NK-92 (cell line): ENCODE results near the gene CCDC197.

Experiments used
- DNase-seq: peaks from one replicate; lab custom pipeline; 2025; ENCODE audit not compliant: unreplicated experiment; lab: John Stamatoyannopoulos, UW

The CCDC197 gene

GRCh38 chr14:94022532-94023411 lies 25.7 kb downstream of the CCDC197 start:
- DNase-seq: no peak

GRCh38 chr14:94024549-94024948 lies 27.4 kb downstream of the CCDC197 start:
- no peak for DNase-seq

GRCh38 chr14:94025720-94026119 lies 28.6 kb downstream of the CCDC197 start:
- no peak for DNase-seq

DNA sequence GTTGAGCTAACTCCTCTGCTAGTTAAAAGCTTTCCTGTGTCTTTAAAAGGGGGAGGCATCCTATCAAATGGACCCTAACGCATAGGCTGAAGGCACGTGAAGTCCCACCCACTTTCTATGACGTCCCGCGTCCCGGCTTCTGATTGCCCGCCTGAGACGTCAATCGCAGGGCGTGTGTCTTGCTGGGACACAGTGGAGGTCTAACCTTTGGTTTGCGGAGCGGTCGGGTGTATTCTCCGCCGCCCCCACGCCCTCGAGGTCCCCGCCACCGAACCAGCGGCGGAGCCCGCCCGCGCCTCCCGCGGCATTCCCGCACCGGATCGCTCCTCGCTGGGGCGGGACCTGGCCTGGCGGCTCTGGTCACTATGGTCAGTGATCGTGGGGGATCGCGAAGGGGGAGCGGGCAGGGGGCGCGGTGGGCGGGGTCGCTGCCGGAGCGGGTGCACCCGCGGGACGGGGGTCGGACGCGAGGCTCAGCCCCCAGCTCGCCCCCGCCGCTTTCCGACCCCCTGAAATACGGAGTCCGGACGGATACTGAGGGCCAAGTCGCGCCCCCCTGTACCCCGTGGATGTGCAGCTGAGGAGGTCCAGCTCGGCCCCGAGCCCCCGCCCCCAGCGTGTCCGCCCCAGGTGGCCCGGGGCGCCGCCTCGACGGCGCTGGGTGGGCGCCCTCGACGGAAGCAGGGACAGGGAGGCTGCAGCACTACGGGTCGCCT lies 29.2 kb downstream of the CCDC197 start, which contains the start of gene OTUB2:
Gene OTUB2, plus strand, starts transcription at position 168 of the 716 bp plus-strand sequence. Its CDS starts 198 bp downstream, at position 366.
- DNase-seq: peak; percentile 72

- no peak for DNase-seq
Measured at GRCh38 chr14:94026889-94027469, 29.9 kb downstream of the CCDC197 start.

- no peak for DNase-seq
Measured at GRCh38 chr14:94027566-94028449, 30.7 kb downstream of the CCDC197 start.

GRCh38 chr14:94028450-94028826 lies 31.3 kb downstream of the CCDC197 start:
- DNase-seq: no peak

GRCh38 chr14:94029265-94029664 lies 32.2 kb downstream of the CCDC197 start:
- no peak for DNase-seq

DNA sequence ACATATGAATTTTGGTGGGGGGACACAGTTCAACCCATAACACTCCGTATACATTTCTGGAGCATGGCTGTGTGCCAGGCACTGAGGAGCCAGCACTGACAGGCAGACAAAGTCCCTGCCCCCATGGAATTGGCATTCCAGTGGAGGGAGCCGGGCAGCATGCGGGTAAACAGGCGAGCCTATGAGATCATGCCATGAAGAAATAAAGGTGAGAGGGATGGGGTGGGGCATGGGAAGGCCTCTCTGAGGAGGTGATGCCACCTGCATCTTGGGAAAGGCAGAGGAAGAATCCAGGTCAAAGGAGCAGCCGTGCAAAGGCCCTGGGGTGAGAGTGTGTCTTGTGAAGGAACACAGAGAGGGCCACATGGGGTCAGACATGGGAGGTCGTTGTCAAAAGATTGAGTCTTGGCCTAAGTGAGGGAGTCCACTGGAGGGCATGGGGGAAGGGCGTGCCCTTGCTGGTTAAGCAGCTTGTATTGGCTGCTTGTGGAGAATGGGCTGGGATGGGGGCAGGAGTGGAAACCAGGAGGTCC lies 32.6 kb downstream of the CCDC197 start:
- DNase-seq: no peak

DNA sequence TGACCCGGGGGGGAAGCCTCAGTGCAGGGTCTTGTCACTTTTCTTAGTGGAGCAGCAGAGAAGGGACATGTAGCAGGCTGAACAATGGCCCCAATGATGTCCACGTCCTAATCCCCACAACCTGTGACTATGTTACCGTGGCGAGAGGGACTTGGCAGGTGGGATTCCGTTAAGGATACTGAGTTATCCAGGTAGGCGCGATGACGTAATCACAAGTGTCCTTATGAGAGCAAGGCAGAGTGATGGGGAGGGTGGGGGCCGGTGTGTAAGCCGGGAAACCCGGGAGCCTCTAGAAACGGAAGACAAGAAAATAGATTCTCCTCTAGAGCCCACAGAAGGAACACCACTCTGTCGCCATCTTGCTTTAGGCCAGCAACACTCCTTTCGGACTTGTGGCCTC lies 33.5 kb downstream of the CCDC197 start:
- no peak for DNase-seq

DNA sequence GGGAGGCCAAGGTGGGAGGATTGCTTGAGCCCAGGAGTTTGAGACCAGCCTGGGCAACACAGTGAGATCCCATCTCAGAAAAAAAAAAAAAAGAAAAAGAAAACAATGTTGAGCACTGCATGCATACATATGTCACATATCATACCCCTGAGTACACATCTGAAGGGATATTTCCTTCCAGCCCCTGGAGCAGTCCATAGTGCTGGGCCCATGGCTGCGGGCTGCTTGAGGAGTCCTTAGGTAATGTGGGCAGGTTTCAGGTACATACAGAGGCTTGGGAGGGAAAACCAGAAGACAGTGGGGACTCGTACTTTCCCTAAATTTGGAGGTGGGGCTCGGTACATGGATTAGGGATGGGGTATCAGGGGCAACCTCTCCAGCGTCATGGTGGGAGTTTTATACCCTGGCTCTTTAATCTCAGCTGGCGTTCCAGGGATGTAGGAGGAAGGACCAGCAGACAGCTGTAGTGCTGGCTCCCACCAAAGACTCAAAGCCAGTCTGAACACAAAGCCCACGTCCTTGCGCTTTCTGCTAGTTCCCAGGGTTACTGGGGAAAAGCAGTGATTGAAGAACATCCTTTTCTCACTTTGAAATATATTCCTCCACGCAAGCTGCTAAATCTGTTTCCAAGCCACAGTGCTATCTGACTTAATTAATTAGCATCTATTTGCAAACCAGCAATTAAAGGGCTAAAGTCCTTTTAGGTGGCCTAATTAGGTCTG lies 34.2 kb downstream of the CCDC197 start:
- no peak for DNase-seq

GRCh38 chr14:94031883-94032279 lies 34.8 kb downstream of the CCDC197 start:
- no peak for DNase-seq

DNA sequence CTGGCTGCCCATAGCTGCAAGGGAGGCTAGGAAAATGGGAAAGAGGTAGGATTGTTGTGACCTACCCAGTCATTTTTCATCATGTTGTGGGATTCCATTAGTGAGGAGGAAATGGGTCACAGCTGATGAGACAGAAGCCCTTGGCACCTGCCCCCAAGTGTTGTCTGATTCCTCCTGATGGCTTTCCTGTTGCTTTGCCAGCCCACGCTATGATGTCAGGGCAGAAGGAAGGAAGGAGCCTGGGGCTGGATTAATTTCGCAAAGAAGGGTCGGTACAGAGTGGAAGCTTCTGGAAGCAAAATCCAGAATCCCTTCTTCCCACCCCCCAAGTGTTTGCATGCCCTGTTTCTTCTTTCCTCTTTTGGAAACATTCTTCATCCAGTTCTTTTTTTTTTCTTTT lies 37.8 kb downstream of the CCDC197 start:
- DNase-seq: no peak

DNA sequence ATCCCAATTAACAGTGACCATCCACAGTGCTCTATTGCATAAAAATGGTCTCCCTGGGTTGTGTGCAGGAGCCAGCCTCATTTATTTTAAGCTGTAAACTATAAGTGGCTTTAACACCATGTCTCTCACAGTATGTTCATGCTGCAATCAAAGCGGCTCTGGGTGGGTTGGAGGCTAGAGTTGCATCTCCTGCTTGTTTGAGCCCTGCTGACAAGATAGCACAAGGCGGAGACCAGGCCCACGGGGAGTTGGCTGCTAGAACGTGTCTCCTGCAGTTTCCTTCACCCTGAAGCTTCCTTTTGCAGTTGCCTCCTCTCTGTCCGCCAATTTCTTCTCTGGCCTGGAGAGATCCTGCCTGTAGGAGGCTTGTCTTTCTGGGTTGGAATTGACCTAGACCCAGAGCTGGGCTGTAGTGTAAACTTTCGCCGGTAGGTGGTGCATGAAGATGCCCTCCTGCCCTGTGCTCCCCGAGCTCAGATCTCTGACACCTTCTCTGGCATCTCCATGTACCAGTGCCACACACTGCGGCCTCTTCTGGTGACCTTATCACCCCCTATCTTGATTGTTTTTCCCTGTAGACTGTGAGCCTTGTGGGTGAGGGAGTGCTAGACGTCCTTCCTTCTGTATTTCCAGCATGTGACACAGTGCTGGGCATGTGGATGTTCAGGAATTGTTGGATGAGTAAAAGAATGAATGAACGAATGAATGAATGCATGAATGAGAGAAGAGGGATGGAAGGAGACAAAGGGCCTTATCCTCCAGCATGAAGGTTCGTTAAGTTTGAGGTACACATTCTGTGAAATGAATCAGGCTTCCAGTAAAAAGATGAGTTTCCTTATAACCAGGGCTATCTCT lies 39.4 kb downstream of the CCDC197 start:
- DNase-seq: no peak

DNA sequence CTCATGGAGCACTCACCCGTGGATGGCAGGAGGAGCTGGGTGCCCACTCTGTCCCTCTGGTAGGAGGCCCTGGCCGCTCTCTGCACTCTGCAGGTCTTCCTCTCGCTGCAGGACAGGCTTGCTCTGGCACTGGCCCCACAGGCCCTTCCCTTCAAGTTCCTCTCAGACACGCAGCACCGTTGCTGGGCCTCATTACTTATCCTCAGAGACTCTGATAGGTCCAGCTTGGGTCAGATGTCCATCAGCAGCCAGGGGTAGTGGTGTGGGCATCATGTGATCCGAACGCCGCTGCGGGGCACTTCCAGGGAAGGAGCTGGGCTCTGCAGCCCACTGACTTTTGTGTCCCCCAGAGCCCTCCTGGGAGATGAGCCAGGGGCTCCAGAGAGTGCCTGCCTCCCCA lies 40.9 kb downstream of the CCDC197 start:
- no peak for DNase-seq

- DNase-seq: no peak
Measured at GRCh38 chr14:94038510-94038909, 41.4 kb downstream of the CCDC197 start.

DNA sequence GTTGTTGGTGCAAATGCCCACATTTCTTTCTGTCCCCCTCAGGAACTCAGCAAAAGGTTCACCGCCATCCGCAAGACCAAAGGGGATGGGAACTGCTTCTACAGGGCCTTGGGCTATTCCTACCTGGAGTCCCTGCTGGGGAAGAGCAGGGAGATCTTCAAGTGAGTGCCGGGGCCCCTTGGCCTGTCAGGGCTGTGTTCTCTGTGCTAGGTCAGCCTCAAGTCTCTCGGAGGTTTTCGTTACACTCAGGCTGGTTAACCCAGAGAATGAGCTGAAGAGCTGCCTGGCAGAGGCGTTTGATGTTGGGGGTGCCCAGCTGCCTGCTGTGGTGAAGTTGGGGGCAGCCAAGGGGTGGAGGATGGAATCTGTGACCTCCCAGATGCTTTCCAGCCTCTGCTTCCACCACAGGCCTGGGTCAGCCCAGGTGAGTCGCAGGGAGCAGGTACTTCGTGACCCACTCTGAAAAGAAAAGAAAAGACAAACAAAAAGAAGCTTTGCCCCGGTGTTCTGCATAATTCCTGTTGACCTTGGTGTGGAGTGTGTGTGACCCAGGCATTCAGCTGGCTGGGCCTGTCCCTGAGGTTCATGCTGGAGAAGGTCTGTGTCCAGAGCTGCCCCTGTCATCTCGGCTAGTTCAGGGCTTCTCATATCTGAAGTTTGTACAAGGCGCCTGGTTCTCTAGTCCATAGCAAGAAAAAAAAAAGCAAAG lies 42.0 kb downstream of the CCDC197 start:
- DNase-seq: no peak

DNA sequence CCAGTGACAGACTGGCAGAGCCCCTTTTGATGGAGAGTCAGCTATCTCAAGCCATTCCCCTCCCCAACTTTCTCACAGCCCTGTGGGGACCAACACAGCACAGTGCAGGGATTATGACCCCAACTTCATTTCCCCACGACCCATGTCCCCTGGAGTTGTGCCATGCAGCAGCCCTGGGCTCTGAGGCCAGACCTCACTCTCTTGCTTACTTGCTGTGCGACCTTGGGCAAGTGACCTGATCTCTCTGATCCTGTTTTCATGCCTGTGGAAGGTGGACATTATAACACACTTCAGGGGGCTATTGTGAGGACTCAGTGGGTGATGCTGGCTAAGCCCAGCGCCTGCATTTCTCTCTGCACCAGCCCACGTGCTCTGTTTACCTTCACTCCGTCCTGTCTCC lies 43.1 kb downstream of the CCDC197 start:
- DNase-seq: no peak
